Fibroblast of the aortic adventitia (primary cell): ENCODE results near the gene EHD4. TPM values are rescaled to one million over a fixed set of nuclear protein-coding genes. Genes with fewer than 3 reads are reported as not detected.
A peak's percentile ranks its signal among the peaks of the same experiment; 100 is the strongest.

ENCODE experiments used
- DNase-seq: peaks from one replicate; pipeline ENCODE4 v3.0.0-alpha.2; 2010; ENCODE audit warnings: low read depth
- H3K4me3 ChIP-seq: 2 replicates; pipeline ENCODE4 v1.5.1; 2011; ENCODE audit warnings: low read depth, mild to moderate bottlenecking, control low read depth, low read length, moderate library complexity
- total RNA-seq: library from RNA; depleted of rRNA; stranded (reverse); fragments of >200 nt; gene quantifications from 2 replicates; pipeline ENCODE4 v1.2.3, GENCODE V29; 2012; ENCODE audit warnings: low replicate concordance
- TF ChIP-seq, protein P1 (sequence below): IDR thresholded peaks from 2 replicates; pipeline ENCODE4 v1.5.1; 2011; ENCODE audit warnings: mild to moderate bottlenecking, low read length, control low read depth, inconsistent platforms; ENCODE audit not compliant: insufficient read depth

Gene EHD4
- total RNA-seq, 1 donor, result 10.8 TPM

DNA sequence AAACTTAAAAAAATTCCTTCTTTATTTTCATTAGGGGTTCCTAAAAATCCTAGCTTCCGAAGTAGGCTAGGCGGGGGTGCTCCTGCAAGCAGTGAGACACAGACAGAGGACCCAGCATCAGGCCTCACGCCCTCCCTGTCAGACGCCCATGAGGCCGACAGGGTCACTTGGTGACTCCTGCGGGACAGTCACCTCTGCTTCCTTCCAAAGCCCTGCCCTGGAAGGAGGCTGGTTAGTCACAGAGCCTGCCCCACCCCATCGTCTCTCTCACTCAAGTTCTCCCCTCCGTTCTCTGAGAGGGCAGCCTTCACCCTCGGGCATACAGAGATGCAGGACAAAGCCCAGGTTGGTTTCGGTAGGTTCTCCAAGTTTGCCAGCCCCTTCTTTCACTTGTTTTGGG, 38.6 kb downstream of the EHD4 start:
- TF ChIP-seq, protein P1, sequence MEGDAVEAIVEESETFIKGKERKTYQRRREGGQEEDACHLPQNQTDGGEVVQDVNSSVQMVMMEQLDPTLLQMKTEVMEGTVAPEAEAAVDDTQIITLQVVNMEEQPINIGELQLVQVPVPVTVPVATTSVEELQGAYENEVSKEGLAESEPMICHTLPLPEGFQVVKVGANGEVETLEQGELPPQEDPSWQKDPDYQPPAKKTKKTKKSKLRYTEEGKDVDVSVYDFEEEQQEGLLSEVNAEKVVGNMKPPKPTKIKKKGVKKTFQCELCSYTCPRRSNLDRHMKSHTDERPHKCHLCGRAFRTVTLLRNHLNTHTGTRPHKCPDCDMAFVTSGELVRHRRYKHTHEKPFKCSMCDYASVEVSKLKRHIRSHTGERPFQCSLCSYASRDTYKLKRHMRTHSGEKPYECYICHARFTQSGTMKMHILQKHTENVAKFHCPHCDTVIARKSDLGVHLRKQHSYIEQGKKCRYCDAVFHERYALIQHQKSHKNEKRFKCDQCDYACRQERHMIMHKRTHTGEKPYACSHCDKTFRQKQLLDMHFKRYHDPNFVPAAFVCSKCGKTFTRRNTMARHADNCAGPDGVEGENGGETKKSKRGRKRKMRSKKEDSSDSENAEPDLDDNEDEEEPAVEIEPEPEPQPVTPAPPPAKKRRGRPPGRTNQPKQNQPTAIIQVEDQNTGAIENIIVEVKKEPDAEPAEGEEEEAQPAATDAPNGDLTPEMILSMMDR, result no peak

DNA sequence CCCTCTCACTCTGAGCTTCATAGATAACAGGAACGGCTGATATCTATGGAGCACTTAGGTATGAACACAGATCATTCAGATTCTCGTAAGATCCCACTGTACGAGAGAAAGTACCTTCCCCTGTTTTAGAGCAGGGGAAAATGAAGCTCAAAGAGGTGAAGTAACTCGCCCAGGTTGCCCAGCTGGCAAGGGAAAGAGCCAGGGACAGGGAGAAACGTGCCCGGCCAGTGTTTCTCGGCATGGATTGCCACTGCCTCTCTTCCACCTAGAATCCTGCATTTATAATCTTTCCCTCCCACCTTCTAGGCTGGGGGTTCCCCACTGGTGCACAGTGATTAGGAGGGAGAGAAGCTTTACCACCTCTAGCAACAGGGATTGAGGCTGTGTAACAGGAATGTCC, 39.0 kb downstream of the EHD4 start:
- H3K4me3 ChIP-seq, result no peak overlapping the region
- DNase-seq, result no peak
- TF ChIP-seq, protein P1, result no peak

More for the DNA sequence above, 38.6 kb downstream of the EHD4 start:
- DNase-seq, result no peak
- H3K4me3 ChIP-seq, result no peak overlapping the region

DNA sequence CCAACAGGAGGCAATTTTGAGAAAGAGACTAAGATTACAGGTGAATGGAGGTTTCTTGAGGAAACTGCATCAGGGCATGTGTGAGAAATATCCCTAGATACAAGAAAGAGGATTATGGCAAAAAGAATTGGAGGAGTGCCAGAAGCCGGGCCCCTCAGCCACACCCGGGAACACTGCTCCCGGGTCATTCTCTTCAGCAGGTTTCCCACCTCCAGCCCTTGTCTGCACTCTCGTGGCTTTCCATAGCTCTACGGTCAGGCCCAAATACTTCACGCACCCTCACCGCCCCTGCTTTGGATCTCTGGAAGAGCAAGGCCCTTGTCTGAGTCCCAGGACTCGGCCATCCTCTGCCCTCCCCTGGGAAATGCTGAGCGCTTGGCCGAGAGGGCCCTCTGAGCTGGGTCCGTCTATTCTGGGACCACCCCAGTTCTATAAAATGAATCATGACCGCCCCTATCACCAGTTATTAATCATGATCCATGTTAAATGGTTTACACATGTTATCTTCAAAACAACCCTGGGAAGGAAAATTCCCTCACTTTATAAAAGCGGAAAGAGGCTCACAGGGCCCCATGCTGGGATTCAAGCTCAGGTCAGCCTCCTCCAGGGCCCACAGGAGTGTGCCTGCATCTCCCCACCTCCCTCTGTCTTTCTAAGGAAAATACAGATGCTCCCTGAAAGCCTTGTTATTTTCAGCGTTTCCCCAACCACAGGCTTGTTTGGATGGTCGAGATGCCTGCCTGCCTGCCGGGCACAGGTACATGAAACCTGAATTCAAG, 39.7 kb downstream of the EHD4 start:
- no peak overlapping the region for H3K4me3 ChIP-seq
- DNase-seq, result no peak
- TF ChIP-seq, protein P1, result no peak

DNA sequence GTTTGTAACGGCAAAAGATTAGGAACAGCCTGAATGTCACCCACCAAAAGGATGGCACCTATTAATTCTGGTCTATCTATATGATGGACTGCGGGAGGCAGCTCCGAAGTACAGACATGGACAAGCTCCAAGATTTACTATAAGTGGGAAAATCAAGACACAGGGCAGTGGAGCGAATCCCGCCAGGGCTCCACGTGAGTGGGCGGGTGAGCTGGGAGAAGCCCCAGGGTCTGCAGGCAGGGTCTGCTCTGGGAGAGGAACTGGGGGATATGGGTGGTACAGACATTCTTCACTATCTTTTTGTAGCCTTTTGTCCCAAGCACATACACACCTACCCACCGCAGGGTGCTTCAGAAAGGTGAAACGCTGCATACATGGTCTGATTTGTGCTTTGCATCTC, 40.3 kb downstream of the EHD4 start:
- H3K4me3 ChIP-seq, result no peak overlapping the region
- no peak for DNase-seq
- TF ChIP-seq, protein P1, result no peak

DNA sequence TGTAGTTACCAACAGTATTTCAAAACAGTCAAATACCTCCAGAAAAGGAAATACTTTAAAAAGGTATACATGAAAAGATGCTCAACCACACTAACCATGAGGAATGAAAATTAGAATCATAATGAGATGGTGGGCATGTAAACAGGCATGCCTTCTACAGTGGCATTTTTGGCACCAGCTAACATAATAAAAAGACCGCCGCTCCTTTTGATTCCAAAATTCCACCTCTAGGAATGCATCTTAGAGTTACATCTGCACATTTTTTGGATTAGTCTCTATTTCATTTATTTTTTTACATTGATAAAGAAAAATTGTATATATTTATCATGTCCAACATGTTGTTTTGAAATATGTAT, 41.5 kb downstream of the EHD4 start:
- TF ChIP-seq, protein P1, result no peak
- no peak overlapping the region for H3K4me3 ChIP-seq
- DNase-seq, result no peak

DNA sequence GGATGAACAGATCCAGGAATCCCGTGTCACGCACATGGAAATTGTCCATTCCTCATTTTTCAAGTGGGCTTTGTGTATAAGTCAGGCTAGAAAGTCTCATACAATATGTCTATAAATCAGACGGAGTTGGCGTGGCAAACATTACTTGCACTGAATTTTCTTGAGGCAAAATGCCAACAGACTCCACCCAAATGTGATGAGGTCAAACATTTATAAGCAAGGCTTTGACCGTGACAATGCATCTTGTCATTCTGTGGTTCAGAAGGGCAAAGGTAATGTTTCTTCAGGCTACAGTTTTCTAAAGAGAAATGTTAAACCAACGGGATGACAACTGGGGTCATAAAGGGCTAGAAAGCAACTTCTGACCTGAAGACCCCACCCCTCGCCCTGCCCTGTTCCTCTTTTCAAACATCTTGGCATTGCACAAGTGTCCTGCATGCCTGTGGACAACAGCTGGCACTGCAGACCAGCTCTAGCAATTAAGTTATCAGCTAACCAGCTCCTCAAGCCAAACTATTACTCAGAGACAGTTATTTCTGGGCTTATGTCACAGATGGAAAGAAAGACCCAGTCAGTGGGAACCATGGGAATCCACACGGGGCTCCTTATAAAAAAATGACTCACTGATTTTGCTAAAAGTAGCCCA, 42.0 kb downstream of the EHD4 start:
- TF ChIP-seq, protein P1, result peak; percentile 34
- no peak overlapping the region for H3K4me3 ChIP-seq
- DNase-seq, result peak; percentile 99
